ENCODE data around the gene BRI3BP. TPM values are rescaled to one million over a fixed set of nuclear protein-coding genes. Genes with fewer than 3 reads are reported as not detected.

BRI3BP gene
- total and polyA plus RNA-seq, 9 of the 15 experiments (the other 6 are each of a cell fraction or from before 2014, with no cell fraction given): 12.3 to 25.0 (median 16.6) TPM

GRCh38 chr12:124994437-124994975 lies 1.1 kb downstream of the BRI3BP start (continued):
- TF ChIP-seq NKRF (IDR thresholded peaks at IDR 0.05; ENCODE audit: borderline replicate concordance) (0 out of 2 replicates have a peak, but pooled peaks have one; percentile 26), PML (IDR thresholded peaks at IDR 0.05; ENCODE audit: low read length) (peak; percentile 9; the same call in 1 of the 2 replicates), MAZ (CRISPR knock-in tag; conservative IDR thresholded peaks at IDR 0.05 in 1 of 2, IDR thresholded peaks at IDR 0.05 in 1 of 2) (peak in 1 of 2 experiments; percentile 34; a peak in 1 of 4 replicates), MNT (conservative IDR thresholded peaks at IDR 0.05) (peak in 1 of 2 experiments; percentile 17; a peak in 1 of 4 replicates), ZKSCAN1 (IDR thresholded peaks at IDR 0.05; ENCODE audit: low read depth, low read length) (peak; percentile 99), HDAC2 (IDR thresholded peaks at IDR 0.05) (0 out of 2 replicates have a peak, but pooled peaks have one; percentile 24), EZH2 (IDR thresholded peaks at IDR 0.05; ENCODE audit: borderline replicate concordance, low read depth, low read length) (no peak), TGIF2 (CRISPR knock-in tag; IDR thresholded peaks at IDR 0.05) (no peak), CREM (IDR thresholded peaks at IDR 0.05; ENCODE audit: low read depth) (0 out of 2 replicates have a peak, but pooled peaks have one; percentile 23), SRSF7 (optimal IDR thresholded peaks at IDR 0.05; ENCODE audit: low read depth, low read length) (no peak), ASH1L (IDR thresholded peaks at IDR 0.05; ENCODE audit: borderline replicate concordance, low read depth, partially characterized antibody) (no peak), YBX1 (IDR thresholded peaks at IDR 0.05) (no peak), KLF10 (CRISPR knock-in tag; IDR thresholded peaks at IDR 0.05) (no peak), THAP7 (CRISPR knock-in tag; IDR thresholded peaks at IDR 0.05) (no peak), ZBTB9 (CRISPR knock-in tag; IDR thresholded peaks at IDR 0.05) (no peak)
- TF ChIP-seq, protein P1, sequence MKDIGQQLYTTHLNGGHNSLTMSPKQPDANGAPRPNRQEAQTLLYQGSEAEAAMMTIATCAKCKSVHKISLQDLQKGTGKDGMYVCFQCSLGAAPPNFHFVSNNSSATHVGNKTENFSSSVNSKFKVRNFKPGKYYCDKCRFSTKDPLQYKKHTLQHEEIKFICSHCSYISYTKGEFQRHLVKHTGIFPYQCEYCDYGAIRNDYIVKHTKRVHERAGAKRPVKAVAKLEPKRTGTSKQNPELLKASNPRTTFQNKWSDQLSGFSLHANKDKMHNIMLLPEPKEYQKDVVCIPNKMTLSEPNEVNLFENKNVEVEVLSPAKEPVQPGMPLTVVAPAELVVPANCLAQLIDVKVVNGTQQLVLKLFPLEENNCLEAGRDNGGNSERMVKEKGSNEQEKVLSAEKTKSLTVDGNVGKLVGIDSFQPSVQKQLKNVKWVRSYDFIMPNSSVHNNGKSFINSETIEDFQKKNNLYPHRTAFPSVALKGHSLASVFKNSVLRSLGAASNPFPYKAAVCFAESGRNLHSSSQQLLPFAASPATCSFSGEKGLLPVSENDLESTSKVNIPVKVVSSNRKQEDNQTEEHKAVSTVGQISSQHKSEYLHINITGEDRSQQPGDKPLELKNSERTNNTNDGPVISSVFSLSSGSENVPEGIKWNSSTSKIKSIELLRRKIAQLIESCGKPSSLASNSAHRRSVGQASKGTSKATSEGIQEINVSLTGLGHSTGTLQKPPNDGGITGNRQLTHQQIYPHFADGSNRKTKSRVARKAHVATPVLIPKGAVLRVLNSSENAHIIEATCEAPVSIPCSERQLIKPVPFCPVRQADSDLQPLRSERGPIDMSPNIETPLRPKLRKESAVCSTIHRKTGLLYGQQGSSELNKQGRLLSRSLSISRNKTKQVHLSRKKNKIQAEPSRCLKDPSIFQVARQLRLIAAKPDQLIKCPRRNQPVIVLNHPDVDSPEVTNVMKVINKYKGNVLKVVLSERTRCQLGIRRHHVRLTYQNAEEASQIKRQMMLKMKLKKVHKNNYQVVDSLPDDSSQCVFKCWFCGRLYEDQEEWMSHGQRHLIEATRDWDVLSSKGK (CRISPR knock-in tag; IDR thresholded peaks at IDR 0.05): no peak
- TF ChIP-seq, protein P2, sequence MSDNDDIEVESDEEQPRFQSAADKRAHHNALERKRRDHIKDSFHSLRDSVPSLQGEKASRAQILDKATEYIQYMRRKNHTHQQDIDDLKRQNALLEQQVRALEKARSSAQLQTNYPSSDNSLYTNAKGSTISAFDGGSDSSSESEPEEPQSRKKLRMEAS (CRISPR knock-in tag; IDR thresholded peaks at IDR 0.05): no peak
